Adrenal gland (tissue), 5 donors: Measurements from ENCODE around the gene DCANP1.

Source experiments
- CTCF ChIP-seq, 6 experiments: fragments of 450-650 bp in 4 of 6; fragments of 200-600 bp in 2 of 6; sonication (generic) in 1 of 6; IDR thresholded peaks; 1 replicate in 5 of 6; 2 replicates in 1 of 6; pipeline versions ENCODE4 v1.5.1 to v1.8.0; 2016 to 2021; ENCODE audit warnings: antibody characterized with exemption in 6 of 6, mild to moderate bottlenecking in 2 of 6, moderate library complexity in 1 of 6
- POLR2A ChIP-seq, 2 donors: fragments of 450-650 bp; IDR thresholded peaks; one replicate each; pipeline ENCODE4 v1.6.1; 2017; ENCODE audit warnings: antibody characterized with exemption in 2 of 2, mild to moderate bottlenecking in 2 of 2, moderate library complexity in 1 of 2
- donor health status: DM: no; HTN: no; CAD: no.

- TF ChIP-seq CTCF (IDR thresholded peaks at IDR 0.05): no peak
- TF ChIP-seq POLR2A (IDR thresholded peaks at IDR 0.05): no peak
These were observed 18.4 kb upstream of the DCANP1 start for GRCh38 chr5:135465391-135466122.
